Measurements from ENCODE around the gene FAM20B. TPM values are rescaled to one million over a fixed set of nuclear protein-coding genes. Genes with fewer than 3 reads are reported as not detected.

The FAM20B gene
- total RNA-seq, 1 donor from 2014 or later = 27.5 TPM

GRCh38 chr1:179107706-179108629, 82.3 kb downstream of the FAM20B start:
- no peaks in the 10 kb centered on the region for H3K27me3 ChIP-seq (ENCODE audit: control insufficient read depth, insufficient read depth, low read length)
- no peaks in the 10 kb centered on the region for H3K36me3 ChIP-seq (ENCODE audit: control insufficient read depth, insufficient read depth, low read length)
- DNase-seq (ENCODE audit: low read depth) = no peak
- TF ChIP-seq CTCF (IDR thresholded peaks at IDR 0.05; ENCODE audit: insufficient read depth, low read length, poor library complexity, severe bottlenecking) = no peak
- no peak overlapping the region for H3K4me3 ChIP-seq (ENCODE audit: low read depth, low read length)

GRCh38 chr1:179108644-179109043, 83.0 kb downstream of the FAM20B start:
- no peak for DNase-seq (ENCODE audit: low read depth)
- Histone ChIP-seq H3K4me3 (ENCODE audit: low read depth, low read length) (no peak overlapping the region), H3K27me3 (ENCODE audit: control insufficient read depth, insufficient read depth, low read length) (no peaks in the 10 kb centered on the region), H3K36me3 (ENCODE audit: control insufficient read depth, insufficient read depth, low read length) (no peaks in the 10 kb centered on the region)
- no peak for TF ChIP-seq CTCF (IDR thresholded peaks at IDR 0.05; ENCODE audit: insufficient read depth, low read length, poor library complexity, severe bottlenecking)

GRCh38 chr1:179115181-179115580, 89.5 kb downstream of the FAM20B start:
- no peaks in the 10 kb centered on the region for H3K27me3 ChIP-seq (ENCODE audit: control insufficient read depth, insufficient read depth, low read length)
- H3K4me3 ChIP-seq (ENCODE audit: low read depth, low read length) = no peak overlapping the region
- peaks cover 2% of the 10 kb centered on the region for H3K36me3 ChIP-seq (ENCODE audit: control insufficient read depth, insufficient read depth, low read length)
- no peak for TF ChIP-seq CTCF (IDR thresholded peaks at IDR 0.05; ENCODE audit: insufficient read depth, low read length, poor library complexity, severe bottlenecking)
- DNase-seq (ENCODE audit: low read depth) = no peak

GRCh38 chr1:179119513-179119912, 93.8 kb downstream of the FAM20B start:
- Histone ChIP-seq H3K27me3 (ENCODE audit: control insufficient read depth, insufficient read depth, low read length) (no peaks in the 10 kb centered on the region), H3K4me3 (ENCODE audit: low read depth, low read length) (no peak overlapping the region), H3K36me3 (ENCODE audit: control insufficient read depth, insufficient read depth, low read length) (peaks cover 2% of the 10 kb centered on the region)
- no peak for TF ChIP-seq CTCF (IDR thresholded peaks at IDR 0.05; ENCODE audit: insufficient read depth, low read length, poor library complexity, severe bottlenecking)
- no peak for DNase-seq (ENCODE audit: low read depth)

- Histone ChIP-seq H3K36me3 (ENCODE audit: control insufficient read depth, insufficient read depth, low read length) (peaks cover 2% of the 10 kb centered on the region), H3K4me3 (ENCODE audit: low read depth, low read length) (no peak overlapping the region), H3K27me3 (ENCODE audit: control insufficient read depth, insufficient read depth, low read length) (no peaks in the 10 kb centered on the region)
- TF ChIP-seq CTCF (IDR thresholded peaks at IDR 0.05; ENCODE audit: insufficient read depth, low read length, poor library complexity, severe bottlenecking) = no peak
- DNase-seq (ENCODE audit: low read depth) = no peak
These were observed 95.0 kb downstream of the FAM20B start for GRCh38 chr1:179120736-179121135.
